Tibial nerve (tissue), 4 donors: ENCODE results near the gene L3MBTL3. TPM values are rescaled to one million over a fixed set of nuclear protein-coding genes. Genes with fewer than 3 reads are reported as not detected.

Experiments
- DNase-seq, 2 donors: peaks; one replicate each; pipeline ENCODE4 v3.0.0-alpha.2; 2019; ENCODE audit warnings: low spot score in 2 of 2
- H3K27ac ChIP-seq, 4 donors: fragments of 200-600 bp; sonication (generic) in 3 of 4; one replicate each; pipeline ENCODE4 v1.5.1; 2017 to 2019; ENCODE audit warnings: mild to moderate bottlenecking in 1 of 4
- H3K27me3 ChIP-seq, 2 donors: fragments of 200-600 bp; sonication (generic) in 1 of 2; one replicate each; pipeline versions ENCODE4 v1.5.1 to v1.6.0; 2017 to 2019
- H3K36me3 ChIP-seq, 3 donors: fragments of 200-600 bp; sonication (generic); one replicate each; pipeline ENCODE4 v1.5.1; 2018 to 2019
- H3K4me1 ChIP-seq, 4 donors: fragments of 200-600 bp; sonication (generic) in 3 of 4; one replicate each; pipeline ENCODE4 v1.5.1; 2017 to 2019
- H3K4me3 ChIP-seq, 4 donors: fragments of 200-600 bp; sonication (generic) in 3 of 4; one replicate each; pipeline ENCODE4 v1.5.1; 2017 to 2019; ENCODE audit warnings: mild to moderate bottlenecking in 1 of 4, moderate library complexity in 1 of 4
- H3K9me3 ChIP-seq, 4 donors: fragments of 200-600 bp; sonication (generic) in 3 of 4; one replicate each; pipeline ENCODE4 v1.5.1; 2017 to 2019
- CTCF ChIP-seq, 5 experiments: fragments of 200-600 bp in 3 of 5; fragments of 450-650 bp in 2 of 5; sonication (generic) in 3 of 5; IDR thresholded peaks; one replicate each; pipeline ENCODE4 v1.5.1; 2016 to 2019; ENCODE audit warnings: antibody characterized with exemption in 5 of 5, mild to moderate bottlenecking in 3 of 5, moderate library complexity in 2 of 5
- EP300 ChIP-seq, 2 donors: sonication (generic); formaldehyde crosslinking; IDR thresholded peaks; one replicate each; pipeline ENCODE4 v1.6.1; 2017; ENCODE audit warnings: antibody characterized with exemption in 2 of 2, mild to moderate bottlenecking in 1 of 2
- POLR2A ChIP-seq, 2 donors: fragments of 450-650 bp; IDR thresholded peaks; one replicate each; pipeline ENCODE4 v1.6.1; 2017; ENCODE audit warnings: antibody characterized with exemption in 2 of 2, mild to moderate bottlenecking in 2 of 2, moderate library complexity in 2 of 2
- WGBS, 2 donors: methylation state at CpG; one replicate each; pipeline ENCODE4 v1.1.5; 2018; 5-methylcytosine and 5-hydroxymethylcytosine counted together
- total RNA-seq, 4 donors: library from RNA; depleted of rRNA; stranded (reverse); fragments of >200 nt; gene quantifications; one replicate each; pipeline ENCODE4 v1.1.0, GENCODE V29; 2016

The L3MBTL3 gene
- total RNA-seq, 4 donors from 2014 or later: 12.3 to 17.3 (median 14.4) TPM

DNA sequence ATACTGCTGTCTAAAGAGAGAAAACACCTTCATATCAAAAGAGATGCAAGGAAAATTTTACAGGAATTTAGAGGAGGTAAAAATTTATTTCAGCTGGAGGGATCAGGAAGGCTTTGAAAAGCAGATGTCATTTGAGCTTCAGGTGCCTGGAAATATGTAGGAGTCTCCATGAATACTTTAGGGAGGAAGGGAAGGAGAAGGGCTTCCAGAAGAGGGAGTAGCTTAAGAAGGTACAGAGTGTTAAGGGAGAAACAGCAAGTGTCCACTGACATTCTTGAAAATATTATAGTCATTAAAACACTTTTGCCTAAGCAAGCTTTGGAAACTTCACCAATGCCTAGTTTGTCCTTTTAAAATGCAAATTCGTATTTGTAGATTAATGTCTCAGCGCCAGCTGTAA, 27.2 kb downstream of the L3MBTL3 start:
- TF ChIP-seq CTCF (IDR thresholded peaks at IDR 0.05) (no peak), EP300 (IDR thresholded peaks at IDR 0.05) (no peak), POLR2A (IDR thresholded peaks at IDR 0.05) (no peak)
- WGBS, 2 donors: 86 to 91% methylated on average over 2 of the region's 2 CpGs

GRCh38 chr6:130046671-130047070, 28.3 kb downstream of the L3MBTL3 start:
- DNase-seq: no peak
- Histone ChIP-seq H3K27me3 (no peaks in the 10 kb centered on the region), H3K9me3 (no peaks in the 10 kb centered on the region), H3K4me3 (no peak overlapping the region), H3K27ac (no peak overlapping the region), H3K4me1 (no peaks in the 10 kb centered on the region), H3K36me3 (peaks cover 0 to 28% (median 0%) of the 10 kb centered on the region in 3 donors)
- 80% methylated on average over 1 of the region's 1 CpG for WGBS, 2 donors
- TF ChIP-seq CTCF (IDR thresholded peaks at IDR 0.05) (no peak), POLR2A (IDR thresholded peaks at IDR 0.05) (no peak), EP300 (IDR thresholded peaks at IDR 0.05) (no peak)

More for the DNA sequence above, 27.2 kb downstream of the L3MBTL3 start:
- H3K27me3 ChIP-seq: no peaks in the 10 kb centered on the region
- DNase-seq: no peak
- no peaks in the 10 kb centered on the region for H3K9me3 ChIP-seq
- no peaks in the 10 kb centered on the region for H3K4me1 ChIP-seq
- peaks cover 0 to 22% (median 0%) of the 10 kb centered on the region in 3 donors for H3K36me3 ChIP-seq
- H3K27ac ChIP-seq: no peak overlapping the region
- H3K4me3 ChIP-seq: no peak overlapping the region

DNA sequence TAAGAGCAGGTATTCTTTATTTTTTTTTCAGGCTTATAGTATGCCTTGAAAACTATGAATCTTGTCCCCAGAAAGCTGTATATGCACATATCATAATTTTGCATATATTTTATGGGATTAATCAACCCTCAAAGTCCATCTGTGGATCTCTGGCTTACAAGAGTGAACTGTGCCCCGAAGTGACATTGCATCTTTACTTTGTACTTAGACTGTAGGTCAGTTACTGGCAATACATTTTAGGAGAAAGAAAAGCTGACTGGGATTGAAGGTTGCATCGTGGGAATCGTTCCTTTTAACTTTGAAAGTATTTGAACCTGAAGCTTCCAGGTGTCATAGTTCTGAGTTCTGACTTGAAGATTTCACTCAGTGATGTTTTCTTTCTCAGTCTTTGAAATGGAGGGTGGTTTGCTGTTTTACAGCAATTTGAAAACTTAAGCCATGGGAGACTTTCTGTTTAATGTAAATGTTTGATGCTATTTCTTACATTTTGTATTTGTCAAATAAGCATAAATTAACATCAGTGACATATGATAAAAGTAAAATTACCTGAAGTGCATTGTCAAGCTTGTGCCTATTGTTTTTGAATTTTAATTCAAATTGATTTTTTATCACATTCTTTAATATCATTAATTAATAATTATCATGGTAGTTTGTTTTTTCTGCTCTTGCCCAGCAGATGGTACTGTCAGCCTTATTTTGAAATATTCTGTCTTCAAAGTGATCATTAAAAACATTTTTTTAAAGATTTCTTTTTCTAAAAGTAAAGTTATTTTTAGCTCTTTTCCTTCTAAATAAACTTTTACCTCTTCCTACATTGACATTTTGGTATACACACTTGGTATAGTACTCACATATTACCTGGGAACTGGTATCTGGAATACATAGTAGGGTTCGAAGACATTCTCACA, 29.0 kb downstream of the L3MBTL3 start:
- H3K4me3 ChIP-seq: no peak overlapping the region
- no peaks in the 10 kb centered on the region for H3K27me3 ChIP-seq
- H3K4me1 ChIP-seq: no peaks in the 10 kb centered on the region
- no peak for DNase-seq
- TF ChIP-seq CTCF (IDR thresholded peaks at IDR 0.05) (no peak), EP300 (IDR thresholded peaks at IDR 0.05) (no peak), POLR2A (IDR thresholded peaks at IDR 0.05) (no peak)
- no peak overlapping the region for H3K27ac ChIP-seq
- 67 to 76% methylated on average over 4 of the region's 4 CpGs for WGBS, 2 donors
- no peaks in the 10 kb centered on the region for H3K9me3 ChIP-seq
- peaks cover 0 to 33% (median 0%) of the 10 kb centered on the region in 3 donors for H3K36me3 ChIP-seq

GRCh38 chr6:130050230-130050629, 31.8 kb downstream of the L3MBTL3 start:
- Histone ChIP-seq H3K4me1 (no peaks in the 10 kb centered on the region), H3K9me3 (no peaks in the 10 kb centered on the region), H3K36me3 (peaks cover 0 to 51% (median 0%) of the 10 kb centered on the region in 3 donors), H3K27ac (no peak overlapping the region), H3K4me3 (no peak overlapping the region), H3K27me3 (no peaks in the 10 kb centered on the region)
- WGBS, 2 donors: 73 to 78% methylated on average over 2 of the region's 2 CpGs
- TF ChIP-seq POLR2A (IDR thresholded peaks at IDR 0.05) (no peak), CTCF (IDR thresholded peaks at IDR 0.05) (no peak), EP300 (IDR thresholded peaks at IDR 0.05) (no peak)
- DNase-seq: no peak

DNA sequence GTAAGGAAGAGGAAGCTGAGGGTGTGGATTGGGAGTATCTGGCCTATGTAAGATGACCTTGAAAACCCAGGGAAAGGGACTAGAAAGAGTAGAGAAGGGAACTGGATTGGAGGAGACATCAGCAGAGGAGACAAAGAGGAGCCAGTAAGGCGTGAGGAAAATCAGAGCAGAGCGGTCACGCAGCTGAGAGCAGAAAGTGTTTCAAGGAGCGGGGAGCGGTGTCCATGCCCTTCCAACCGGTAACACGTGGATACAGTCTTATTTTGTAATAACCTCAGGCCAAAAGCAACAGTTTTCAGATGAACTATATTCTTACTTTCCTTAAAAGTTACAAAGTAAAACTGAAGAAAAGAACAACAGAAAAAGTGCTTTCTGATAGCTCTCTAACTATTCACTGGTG, 36.3 kb downstream of the L3MBTL3 start:
- no peak overlapping the region for H3K4me3 ChIP-seq

More for the DNA sequence above, 36.3 kb downstream of the L3MBTL3 start:
- H3K4me1 ChIP-seq: no peaks in the 10 kb centered on the region
- DNase-seq: no peak
- no peaks in the 10 kb centered on the region for H3K27me3 ChIP-seq
- 85 to 86% methylated on average over 7 of the region's 7 CpGs for WGBS, 2 donors
- H3K27ac ChIP-seq: no peak overlapping the region
- peaks cover 0 to 80% (median 6%) of the 10 kb centered on the region in 3 donors for H3K36me3 ChIP-seq
- no peaks in the 10 kb centered on the region for H3K9me3 ChIP-seq
- TF ChIP-seq CTCF (IDR thresholded peaks at IDR 0.05): no peak
- TF ChIP-seq EP300 (IDR thresholded peaks at IDR 0.05): no peak
- no peak for TF ChIP-seq POLR2A (IDR thresholded peaks at IDR 0.05)
